Retinal pigment epithelial cell (primary cell): ENCODE measurements around the gene HIBADH.
"Not testable (repeated sequence)": the region's sequence is repeated elsewhere in the genome, so short reads cannot be mapped to it uniquely, and the experiment has no call there.

Source experiments
- DNase-seq: peaks from one replicate; pipeline ENCODE4 v3.0.0-alpha.2; 2010; ENCODE audit warnings: low read depth
- H3K4me3 ChIP-seq: 2 replicates; pipeline ENCODE4 v1.5.1; 2011; ENCODE audit warnings: mild to moderate bottlenecking, low read length, control low read depth, moderate library complexity
- TF ChIP-seq, protein P1 (sequence below): conservative IDR thresholded peaks from 2 replicates; pipeline ENCODE4 v1.5.1; 2011; ENCODE audit warnings: low read depth, low read length, control low read depth, inconsistent platforms

Gene HIBADH

DNA sequence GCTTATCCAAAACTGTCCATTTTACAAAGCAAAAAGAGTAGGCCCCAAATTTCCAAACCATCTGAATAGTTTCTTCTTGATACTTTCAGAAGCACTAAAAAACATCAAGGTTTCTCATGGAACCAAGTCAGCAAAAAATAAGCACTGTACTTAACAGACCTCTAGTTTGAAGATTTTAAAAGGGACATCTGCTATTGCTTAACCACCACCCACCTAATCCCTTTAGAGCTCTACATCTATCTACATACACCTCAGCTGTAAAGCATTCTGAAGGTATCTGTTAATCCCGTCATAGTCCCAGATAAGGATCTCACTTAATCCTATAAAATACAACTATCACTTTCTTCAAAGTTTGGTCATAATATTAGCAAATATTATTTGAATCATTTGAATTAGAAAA lies 72.3 kb downstream of the HIBADH start:
- H3K4me3 ChIP-seq = no peak overlapping the region
- TF ChIP-seq, protein P1, sequence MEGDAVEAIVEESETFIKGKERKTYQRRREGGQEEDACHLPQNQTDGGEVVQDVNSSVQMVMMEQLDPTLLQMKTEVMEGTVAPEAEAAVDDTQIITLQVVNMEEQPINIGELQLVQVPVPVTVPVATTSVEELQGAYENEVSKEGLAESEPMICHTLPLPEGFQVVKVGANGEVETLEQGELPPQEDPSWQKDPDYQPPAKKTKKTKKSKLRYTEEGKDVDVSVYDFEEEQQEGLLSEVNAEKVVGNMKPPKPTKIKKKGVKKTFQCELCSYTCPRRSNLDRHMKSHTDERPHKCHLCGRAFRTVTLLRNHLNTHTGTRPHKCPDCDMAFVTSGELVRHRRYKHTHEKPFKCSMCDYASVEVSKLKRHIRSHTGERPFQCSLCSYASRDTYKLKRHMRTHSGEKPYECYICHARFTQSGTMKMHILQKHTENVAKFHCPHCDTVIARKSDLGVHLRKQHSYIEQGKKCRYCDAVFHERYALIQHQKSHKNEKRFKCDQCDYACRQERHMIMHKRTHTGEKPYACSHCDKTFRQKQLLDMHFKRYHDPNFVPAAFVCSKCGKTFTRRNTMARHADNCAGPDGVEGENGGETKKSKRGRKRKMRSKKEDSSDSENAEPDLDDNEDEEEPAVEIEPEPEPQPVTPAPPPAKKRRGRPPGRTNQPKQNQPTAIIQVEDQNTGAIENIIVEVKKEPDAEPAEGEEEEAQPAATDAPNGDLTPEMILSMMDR = no peak
- DNase-seq = no peak

DNA sequence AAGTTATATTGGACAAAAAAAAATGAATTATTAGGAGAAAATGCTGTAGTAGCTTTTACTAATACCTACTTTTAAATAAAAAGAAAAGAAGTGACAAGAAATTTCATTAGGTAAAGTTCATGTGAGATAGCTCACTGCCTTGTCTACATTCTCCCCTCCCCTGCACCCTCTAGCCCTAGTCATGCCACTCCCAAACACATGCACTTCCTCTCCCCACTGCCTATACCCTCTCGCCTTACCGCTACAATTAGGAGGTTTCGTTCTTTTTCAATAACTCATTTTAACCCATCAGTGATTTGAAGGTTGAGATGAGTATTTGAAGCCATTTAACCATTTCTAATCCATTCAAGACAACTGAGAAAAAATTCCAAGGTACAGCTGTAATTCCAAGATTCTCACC lies 75.3 kb downstream of the HIBADH start:
- TF ChIP-seq, protein P1 = no peak
- H3K4me3 ChIP-seq = no peak overlapping the region
- no peak for DNase-seq

DNA sequence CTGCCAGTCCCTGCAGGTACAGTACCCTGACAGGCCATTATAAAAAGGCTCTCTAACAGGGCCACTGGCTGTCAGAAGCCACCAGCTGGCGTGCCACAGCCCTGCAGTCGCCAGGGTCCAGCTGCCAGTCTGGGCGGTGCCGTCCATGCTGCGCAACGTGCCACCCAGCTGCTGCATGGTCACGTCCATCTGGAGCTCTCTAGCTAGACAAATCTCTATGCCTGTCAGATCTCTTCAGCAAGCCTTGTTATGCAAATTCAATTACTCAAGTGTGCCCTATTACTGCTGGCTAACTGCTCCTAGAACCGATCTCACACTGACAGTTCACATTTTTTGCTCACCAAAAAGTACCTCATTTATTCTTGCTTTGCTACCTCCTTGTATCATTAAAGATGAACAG lies 75.9 kb downstream of the HIBADH start:
- no peak overlapping the region for H3K4me3 ChIP-seq
- no peak for DNase-seq
- TF ChIP-seq, protein P1 = no peak

DNA sequence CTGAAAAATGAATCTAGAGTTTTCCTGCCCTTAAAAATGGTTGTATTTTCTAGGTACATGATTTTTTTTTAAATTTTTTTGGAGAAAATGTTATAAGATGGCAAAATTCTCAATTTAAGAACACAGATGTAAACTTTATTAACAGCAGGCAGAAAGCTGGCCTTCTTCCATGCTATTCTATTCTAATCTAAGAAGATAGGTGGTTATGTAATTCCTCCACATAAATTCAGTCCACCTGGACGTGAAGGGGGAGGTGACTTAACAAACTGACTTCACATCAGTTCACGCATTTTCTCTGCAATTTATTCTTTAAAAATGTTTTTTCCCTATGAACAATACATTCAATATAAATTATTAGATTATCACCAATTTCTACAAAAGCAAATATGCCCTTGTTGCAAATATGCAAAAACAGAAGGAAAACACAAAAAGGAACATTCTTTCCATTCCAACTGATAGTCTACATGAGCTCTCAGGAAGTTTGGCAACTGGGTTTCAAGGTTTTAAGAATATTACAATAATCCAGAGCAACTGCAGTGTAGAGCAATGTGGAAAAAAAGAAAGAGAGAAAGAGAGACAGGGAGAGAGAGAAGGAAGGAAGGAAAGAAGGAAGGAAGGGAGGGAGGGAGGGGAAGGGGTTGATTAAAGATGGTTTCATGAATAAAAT lies 76.8 kb downstream of the HIBADH start:
- TF ChIP-seq, protein P1 = no peak
- no peak for DNase-seq

DNA sequence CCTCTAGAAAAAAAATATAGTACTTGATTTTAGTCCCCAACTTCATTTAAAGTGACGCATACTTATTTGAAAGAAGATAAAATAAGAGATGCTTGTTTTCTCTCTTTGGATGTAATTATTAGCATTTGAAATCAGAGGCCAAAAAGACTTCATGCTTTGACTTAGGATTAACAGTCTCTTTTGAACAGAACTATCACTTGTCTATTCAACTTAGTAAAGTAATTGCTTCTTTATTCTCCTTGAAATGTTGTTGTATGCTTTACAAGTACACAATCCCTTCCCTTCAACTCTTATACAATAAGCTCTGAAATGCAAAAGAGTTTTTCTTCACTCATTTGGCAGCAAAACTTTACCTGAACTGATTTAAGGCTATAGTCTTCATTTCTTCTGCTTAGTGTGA lies 80.8 kb downstream of the HIBADH start:
- no peak for DNase-seq
- no peak overlapping the region for H3K4me3 ChIP-seq
- TF ChIP-seq, protein P1 = no peak

More for the DNA sequence above, 76.8 kb downstream of the HIBADH start:
- no peak overlapping the region for H3K4me3 ChIP-seq

DNA sequence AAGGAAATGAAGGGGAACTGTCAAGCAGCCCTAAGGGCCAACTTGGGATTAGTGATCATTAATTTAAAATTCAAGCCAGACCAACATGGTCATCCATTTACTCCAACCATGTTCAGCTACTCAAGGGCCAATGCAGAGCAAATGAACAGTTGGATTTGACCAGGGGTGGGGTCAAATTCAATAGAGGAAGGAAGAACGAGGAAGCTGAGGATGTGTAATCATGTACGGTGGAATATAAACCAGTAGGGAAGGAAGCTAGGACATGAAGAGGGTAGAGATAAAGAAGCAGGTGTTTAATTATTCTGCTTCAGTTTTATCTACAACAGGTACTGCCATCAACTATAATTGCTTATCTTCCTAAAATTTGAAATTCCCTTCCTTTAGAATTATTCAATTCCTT lies 81.6 kb downstream of the HIBADH start:
- no peak overlapping the region for H3K4me3 ChIP-seq
- DNase-seq = no peak
- TF ChIP-seq, protein P1 = no peak

DNA sequence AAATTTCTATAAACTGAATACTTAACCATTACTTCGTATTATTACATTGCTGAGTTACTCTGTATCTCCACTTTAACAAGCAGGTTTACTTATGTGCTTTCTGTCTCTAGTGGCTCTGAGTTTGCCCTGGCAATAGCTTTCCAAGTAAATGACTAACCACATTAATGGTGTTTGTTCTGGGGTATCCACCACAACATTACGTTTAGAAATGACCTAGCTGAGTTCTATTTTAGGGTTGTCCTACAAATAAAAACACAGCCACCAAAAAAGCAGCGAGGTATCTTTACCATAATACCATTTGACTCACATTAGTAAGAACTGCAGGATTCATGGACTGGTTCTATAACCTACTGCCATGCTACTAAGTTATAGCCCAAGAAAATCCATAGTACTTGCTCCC lies 83.1 kb downstream of the HIBADH start:
- TF ChIP-seq, protein P1 = no peak
- no peak for DNase-seq
- H3K4me3 ChIP-seq = no peak overlapping the region

DNA sequence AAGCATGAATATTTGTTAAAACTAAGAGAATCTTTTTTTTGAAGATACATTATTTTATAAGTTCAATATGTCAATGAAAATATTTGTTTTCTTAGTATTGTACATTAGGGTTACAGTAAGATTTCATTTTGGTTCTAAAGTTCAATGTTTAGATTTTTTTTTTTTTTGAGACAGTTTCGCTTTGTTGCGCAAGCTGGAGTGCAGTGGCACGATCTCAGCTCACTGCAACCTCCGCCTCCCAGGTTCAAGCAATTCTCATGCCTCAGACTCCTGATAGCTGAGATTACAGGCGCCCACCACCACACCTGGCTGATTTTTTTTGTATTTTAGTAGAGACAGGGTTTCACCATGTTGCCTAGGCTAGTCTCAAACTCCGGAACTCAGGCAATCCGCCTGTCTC lies 84.5 kb downstream of the HIBADH start:
- H3K4me3 ChIP-seq, DNase-seq: not testable (repeated sequence)
